H1 (cell line): Measurements from ENCODE around the gene OSCAR. TPM values are rescaled to one million over a fixed set of nuclear protein-coding genes. Genes with fewer than 3 reads are reported as not detected.
A peak's percentile ranks its signal among the peaks of the same experiment; 100 is the strongest.

Experiments used
- CTCF ChIA-PET: fragments of 300-600 bp; sonication (Branson Sonifier 250); formaldehyde crosslinking; loops from one replicate; lab custom pipeline; 2021; ENCODE audit not compliant: partially characterized antibody; lab: Charles Lee
- POLR2A ChIA-PET: fragments of 300-600 bp; sonication (Branson Sonifier 250); formaldehyde crosslinking; loops from one replicate; lab custom pipeline; 2021; ENCODE audit warnings: inconsistent platforms; ENCODE audit not compliant: partially characterized antibody; lab: Charles Lee
- DNase-seq, 2 experiments: peaks; one replicate each; pipeline versions ENCODE4 v3.0.0 to v3.0.0-alpha.2; 2010 to 2022; ENCODE audit warnings: low spot score in 2 of 2, low read depth in 1 of 2, mixed read lengths in 1 of 2
- FAIRE-seq: peaks from 2 replicates; lab custom pipeline; 2011; peaks lifted over from hg19 to GRCh38; lab: Jason Lieb, UNC
- H2AFZ ChIP-seq: 2 replicates; pipeline ENCODE4 v1.8.1; 2012; ENCODE audit warnings: low read length, inconsistent platforms
- H2AK5ac ChIP-seq: 2 replicates; pipeline ENCODE4 v1.6.1; 2013; ENCODE audit warnings: low read depth, low read length
- H2BK120ac ChIP-seq: replicated peaks from 2 replicates; pipeline ENCODE3; 2013; ENCODE audit warnings: low read depth, low read length, inconsistent platforms
- H2BK12ac ChIP-seq: 2 replicates; pipeline ENCODE4 v1.6.1; 2013; ENCODE audit warnings: low read depth, low read length
- H2BK15ac ChIP-seq: 2 replicates; pipeline ENCODE4 v1.6.1; 2013; ENCODE audit warnings: low read length
- H2BK20ac ChIP-seq: 2 replicates; pipeline ENCODE4 v1.6.1; 2013; ENCODE audit warnings: low read length
- H2BK5ac ChIP-seq: 2 replicates; pipeline ENCODE4 v1.6.1; 2013; ENCODE audit warnings: low read depth, low read length
- H3K14ac ChIP-seq: 2 replicates; pipeline ENCODE4 v1.6.1; 2013; ENCODE audit warnings: inconsistent platforms; ENCODE audit not compliant: insufficient read length
- H3K18ac ChIP-seq: 2 replicates; pipeline ENCODE4 v1.6.1; 2013; ENCODE audit warnings: low read length; ENCODE audit errors: extremely low read depth
- H3K23ac ChIP-seq: 2 replicates; pipeline ENCODE4 v1.6.1; 2013; ENCODE audit warnings: inconsistent platforms; ENCODE audit not compliant: insufficient read length
- H3K23me2 ChIP-seq: 2 replicates; pipeline ENCODE4 v1.6.1; 2013; ENCODE audit warnings: low read depth, low read length
- H3K27ac ChIP-seq: 2 replicates; pipeline ENCODE4 v1.6.1; 2011; ENCODE audit warnings: low read depth, low read length, inconsistent platforms
- H3K27me3 ChIP-seq, 4 experiments: replicated peaks in 1 of 4; 1 replicate in 1 of 4; 2 replicates in 3 of 4; pipeline versions ENCODE4 v1.6.1 to v1.8.1; 2011 to 2013; ENCODE audit warnings: low read length in 3 of 4, mild to moderate bottlenecking in 3 of 4, inconsistent platforms in 2 of 4, mixed read lengths in 2 of 4, moderate library complexity in 1 of 4; ENCODE audit not compliant: control insufficient read depth in 3 of 4, insufficient read depth in 3 of 4; ENCODE audit errors: extremely low read depth in 1 of 4
- H3K36me3 ChIP-seq, 4 experiments: 2 replicates each; pipeline versions ENCODE4 v1.6.1 to v1.8.1; 2011 to 2013; ENCODE audit warnings: mild to moderate bottlenecking in 4 of 4, low read length in 3 of 4, moderate library complexity in 2 of 4, control low read depth in 1 of 4, inconsistent platforms in 1 of 4; ENCODE audit not compliant: insufficient read depth in 4 of 4, control insufficient read depth in 2 of 4
- H3K4ac ChIP-seq: replicated peaks from 2 replicates; pipeline ENCODE3; 2013; ENCODE audit warnings: low read length, low read depth, mixed read lengths, inconsistent platforms; ENCODE audit not compliant: insufficient read length
- H3K4me1 ChIP-seq, 4 experiments: replicated peaks in 1 of 4; 1 replicate in 1 of 4; 2 replicates in 3 of 4; pipeline versions ENCODE4 v1.6.1 to v1.8.1; 2011 to 2013; ENCODE audit warnings: low read length in 3 of 4, inconsistent platforms in 2 of 4, mixed read lengths in 1 of 4; ENCODE audit not compliant: insufficient read depth in 4 of 4, control insufficient read depth in 3 of 4
- H3K4me2 ChIP-seq, 2 experiments: 2 replicates each; pipeline versions ENCODE4 v1.6.1 to v1.8.1; 2011 to 2013; ENCODE audit warnings: low read depth in 2 of 2, low read length in 2 of 2, control low read depth in 1 of 2, inconsistent platforms in 1 of 2, mild to moderate bottlenecking in 1 of 2; ENCODE audit not compliant: insufficient read depth in 1 of 2
- H3K4me3 ChIP-seq, 4 experiments: fragments of 200-600, 300-600 bp in 1 of 4; sonication (generic), shearing (Covaris generic), sonication (Bioruptor Twin) in 1 of 4; 2 replicates each; pipeline versions ENCODE4 v1.5.1 to v1.8.1; 2011 to 2016; ENCODE audit warnings: low read length in 4 of 4, low read depth in 3 of 4, control low read depth in 2 of 4, inconsistent platforms in 2 of 4, mild to moderate bottlenecking in 2 of 4, mixed read lengths in 1 of 4, moderate library complexity in 1 of 4; ENCODE audit not compliant: insufficient read depth in 2 of 4; ENCODE audit errors: extremely low read depth in 1 of 4
- H3K56ac ChIP-seq: replicated peaks from 2 replicates; pipeline ENCODE3; 2013; ENCODE audit warnings: low read depth, mild to moderate bottlenecking, mixed read lengths, low read length, inconsistent platforms; ENCODE audit not compliant: insufficient read length
- H3K79me1 ChIP-seq: 2 replicates; pipeline ENCODE4 v1.6.1; 2013; ENCODE audit warnings: low read depth, low read length, control low read depth
- H3K79me2 ChIP-seq, 2 experiments: 2 replicates each; pipeline versions ENCODE4 v1.6.1 to v1.8.1; 2012 to 2013; ENCODE audit warnings: low read length in 2 of 2, mild to moderate bottlenecking in 2 of 2, inconsistent platforms in 1 of 2; ENCODE audit not compliant: insufficient read depth in 2 of 2, control insufficient read depth in 1 of 2
- H3K9ac ChIP-seq, 4 experiments: replicated peaks in 1 of 4; 1 replicate in 1 of 4; 2 replicates in 3 of 4; pipeline versions ENCODE4 v1.6.1 to v1.8.1; 2011 to 2013; ENCODE audit warnings: low read depth in 3 of 4, low read length in 3 of 4, control low read depth in 2 of 4, mild to moderate bottlenecking in 2 of 4, moderate library complexity in 2 of 4, inconsistent platforms in 1 of 4; ENCODE audit errors: extremely low read depth in 1 of 4
- H3K9me3 ChIP-seq, 2 experiments: 2 replicates each; pipeline versions ENCODE4 v1.6.1 to v1.8.1; 2012 to 2013; ENCODE audit warnings: mild to moderate bottlenecking in 2 of 2, moderate library complexity in 2 of 2, control low read depth in 1 of 2, inconsistent platforms in 1 of 2, low read depth in 1 of 2, low read length in 1 of 2, mixed read lengths in 1 of 2; ENCODE audit not compliant: insufficient read depth in 2 of 2
- H4K20me1 ChIP-seq, 2 experiments: replicated peaks in 1 of 2; 2 replicates each; pipeline versions ENCODE3 to v1.8.1; 2011 to 2013; ENCODE audit warnings: inconsistent platforms in 2 of 2, low read length in 2 of 2, mild to moderate bottlenecking in 1 of 2; ENCODE audit not compliant: insufficient read depth in 2 of 2, control insufficient read depth in 1 of 2
- H4K5ac ChIP-seq: 2 replicates; pipeline ENCODE4 v1.6.1; 2013; ENCODE audit warnings: low read length, low read depth, mixed read lengths, inconsistent platforms; ENCODE audit not compliant: insufficient read length
- H4K8ac ChIP-seq: 2 replicates; pipeline ENCODE4 v1.8.0; 2013; ENCODE audit warnings: mild to moderate bottlenecking, moderate library complexity, low read length, inconsistent platforms; ENCODE audit not compliant: insufficient read depth; ENCODE audit errors: extremely low read depth
- H4K91ac ChIP-seq: replicated peaks from 2 replicates; pipeline ENCODE3; 2013; ENCODE audit warnings: low read length, mixed read lengths, inconsistent platforms; ENCODE audit not compliant: insufficient read length
- BACH1 ChIP-seq: IDR thresholded peaks from 2 replicates; pipeline ENCODE4 v1.6.1; 2012; ENCODE audit warnings: low read length, improper control_type of control experiment
- CHD1 ChIP-seq: IDR thresholded peaks from 2 replicates; pipeline ENCODE4 v1.6.1; 2012; ENCODE audit warnings: low read depth, low read length, improper control_type of control experiment
- GTF2F1 ChIP-seq: IDR thresholded peaks from 2 replicates; pipeline ENCODE4 v1.6.1; 2012; ENCODE audit warnings: low read depth, low read length, improper control_type of control experiment, borderline replicate concordance
- HDAC2 ChIP-seq, 2 experiments: fragments of 300-600 bp in 1 of 2; sonication (generic) in 1 of 2; IDR thresholded peaks; 2 replicates each; pipeline ENCODE4 v1.6.1; 2011 to 2012; ENCODE audit warnings: low read depth in 2 of 2, low read length in 2 of 2, mild to moderate bottlenecking in 2 of 2, moderate library complexity in 2 of 2, borderline replicate concordance in 1 of 2, inconsistent platforms in 1 of 2
- HDAC6 ChIP-seq: IDR thresholded peaks from one replicate; pipeline ENCODE4 v1.7.1; 2012; ENCODE audit warnings: low read depth, mild to moderate bottlenecking, inconsistent platforms, low read length, moderate library complexity
- PHF8 ChIP-seq: fragments of 200-600 bp; sonication (generic); conservative IDR thresholded peaks from 2 replicates; pipeline ENCODE4 v1.7.1; 2012; ENCODE audit warnings: low read depth, mild to moderate bottlenecking, inconsistent platforms, low read length, moderate library complexity
- POLR2A ChIP-seq, 2 experiments: IDR thresholded peaks; 1 replicate in 1 of 2; 2 replicates in 1 of 2; pipeline ENCODE4 v1.6.1; 2011; ENCODE audit warnings: low read depth in 2 of 2, low read length in 2 of 2, mild to moderate bottlenecking in 2 of 2; ENCODE audit errors: control extremely low read depth in 1 of 2
- POLR2AphosphoS5 ChIP-seq: IDR thresholded peaks from 2 replicates; pipeline ENCODE4 v1.6.1; 2011; ENCODE audit warnings: low read depth, low read length
- TAF1 ChIP-seq: IDR thresholded peaks from 2 replicates; pipeline ENCODE4 v1.6.1; 2011; ENCODE audit warnings: mild to moderate bottlenecking, low read depth, low read length
- TAF7 ChIP-seq: optimal IDR thresholded peaks from 2 replicates; pipeline ENCODE3; 2011; ENCODE audit warnings: low read depth, mild to moderate bottlenecking, inconsistent platforms, low read length, moderate library complexity, borderline replicate concordance
- TBP ChIP-seq: IDR thresholded peaks from 2 replicates; pipeline ENCODE4 v1.6.1; 2011; ENCODE audit warnings: low read depth, low read length, improper control_type of control experiment
- YY1 ChIP-seq: IDR thresholded peaks from 2 replicates; pipeline ENCODE4 v1.6.1; 2011; ENCODE audit warnings: low read depth, mild to moderate bottlenecking, low read length
- WGBS, 2 experiments: shearing (Covaris generic) in 1 of 2; methylation state at CpG; one replicate each; pipeline versions ENCODE4 v1.1.6 to v1.1.7; 2013 to 2015; ENCODE audit warnings: low lambda C conversion rate in 2 of 2, mixed read lengths in 2 of 2, inconsistent platforms in 1 of 2, low coverage in 1 of 2, missing lambda C conversion rate in 1 of 2; ENCODE audit not compliant: insufficient replicate concordance in 2 of 2, insufficient coverage in 1 of 2, insufficient read length in 1 of 2; ENCODE audit errors: extremely low coverage in 1 of 2, missing lambda C conversion rate in 1 of 2; 5-methylcytosine and 5-hydroxymethylcytosine counted together
- polyA plus RNA-seq, 7 experiments: library from polyadenylated mRNA; depleted of rRNA in 3 of 7; stranded (reverse) in 5 of 7; unstranded in 2 of 7; fragments of >200 nt in 5 of 7; fragments of 200-250 nt in 2 of 7; gene quantifications; 1 replicate in 5 of 7; 2 replicates in 1 of 7; 4 replicates in 1 of 7; pipeline versions ENCODE4 v1.2.1 to v1.2.3, GENCODE V29; 2011 to 2013; ENCODE audit warnings: missing spikeins in 2 of 7, mixed read lengths in 2 of 7
- total RNA-seq: library from RNA; stranded (reverse); fragmentation: NEBNext Ultra II Directional; extraction: Animal tissue kit (Norgen Biotek cat#: 25700); gene quantifications from 2 replicates; pipeline ENCODE4 v1.2.1, GENCODE V29; 2021

Gene OSCAR
- total and polyA plus RNA-seq, 2 of the 8 experiments (the other 6 are each of a cell fraction or from before 2014, with no cell fraction given) = 1.1 TPM

DNA sequence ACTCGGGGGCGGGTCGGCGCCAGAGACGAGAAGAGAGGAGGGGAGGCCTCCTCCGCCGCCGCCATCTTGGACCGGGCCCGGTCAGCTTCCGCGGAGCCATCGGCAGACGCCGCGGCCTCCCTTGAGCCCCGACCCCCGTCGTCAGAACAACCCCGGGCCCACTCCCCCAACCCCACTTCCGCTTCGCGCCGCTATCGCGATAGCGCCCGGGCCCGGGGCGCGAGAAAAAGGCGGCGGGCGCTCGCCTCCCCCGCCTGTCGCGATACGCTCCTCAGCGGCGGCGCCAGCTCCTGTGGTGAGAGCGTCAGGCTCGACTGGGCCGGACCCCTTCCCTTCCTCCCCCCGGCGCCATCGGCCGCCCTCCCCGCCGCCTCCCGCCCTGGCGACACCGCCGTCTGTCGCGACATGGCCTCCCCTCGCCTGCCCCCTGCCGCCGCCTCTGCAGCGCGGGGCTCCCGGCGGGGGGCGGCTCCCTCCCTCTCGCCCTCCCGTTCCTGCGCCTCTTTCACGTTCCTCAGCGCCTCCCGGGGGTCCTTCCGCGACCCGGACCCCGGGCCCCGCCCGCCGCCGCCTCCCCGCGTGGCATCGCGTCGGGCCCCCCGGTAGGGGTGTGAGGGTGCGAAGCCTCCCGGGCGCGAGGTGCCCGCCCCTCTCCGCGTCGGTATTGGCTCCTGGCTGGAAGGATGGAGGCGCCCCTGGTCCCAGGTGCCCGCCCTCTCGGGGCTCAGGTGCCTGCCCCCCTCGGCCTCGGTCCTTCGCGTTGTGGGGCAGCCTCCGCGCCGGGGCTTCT lies 37.3 kb upstream of the OSCAR start, which contains the start of gene CNOT3:
TSS of gene CNOT3 (plus strand) at position 64 of the 790 bp plus-strand sequence. CDS start 5,217 bp downstream, outside the sequence.
- H3K36me3 ChIP-seq = peaks cover under 1 to 14% (median 8%) of the 10 kb centered on the region in 4 experiments; a peak in 5 of 8 replicates
- peak within 1 kb of the TSS; percentile 63 to 93 (median 86) for H3K9ac ChIP-seq
- no peak for FAIRE-seq
- peaks cover 23% of the 10 kb centered on the region for H3K79me1 ChIP-seq
- peak within 1 kb of the TSS; percentile 95; the same call in 1 of the 2 replicates for H4K8ac ChIP-seq
- no peak within 1 kb of the TSS for H3K4ac ChIP-seq
- ChIA-PET CTCF (interaction anchor here (0.6 to 2.8 kb wide), 8 partner anchors 10 to 317 kb away, joined by 3 to 10 read pairs (median 3); no protein-coding TSS in a partner anchor), POLR2A (interaction anchor here (0.8 to 15.7 kb wide), 24 partner anchors 9 to 270 kb away, joined by 3 to 348 read pairs (median 5); partner anchors contain the start of genes LENG1, MBOAT7, MYADM and NDUFA3)
- no peak within 1 kb of the TSS for H2AK5ac ChIP-seq
- H2BK120ac ChIP-seq = no peak within 1 kb of the TSS
- peak within 1 kb of the TSS; percentile 90 for H3K27ac ChIP-seq
- peaks cover 21 to 39% of the 10 kb centered on the region in 2 experiments for H4K20me1 ChIP-seq
- no peak within 1 kb of the TSS for H4K5ac ChIP-seq
- peaks cover 17% of the 10 kb centered on the region for H3K23me2 ChIP-seq
- peak within 1 kb of the TSS; percentile 66 for H3K56ac ChIP-seq
- peak in 1 of 2 experiments; percentile 67 for DNase-seq
- H3K14ac ChIP-seq = no peak within 1 kb of the TSS
- no peak within 1 kb of the TSS for H4K91ac ChIP-seq
- WGBS, 2 experiments = 3% methylated on average over 18 of the region's 103 CpGs; no CpG with 5 or more reads in 1 of the 2 experiments
- peak within 1 kb of the TSS; percentile 24; the same call in 1 of the 2 replicates for H3K18ac ChIP-seq
- no peak within 1 kb of the TSS for H3K23ac ChIP-seq
- H3K9me3 ChIP-seq = peaks cover 3 to 9% of the 10 kb centered on the region in 2 experiments; a peak in 3 of 4 replicates
- H2BK20ac ChIP-seq = no peak within 1 kb of the TSS
- no peak within 1 kb of the TSS for H2BK12ac ChIP-seq
- peak within 1 kb of the TSS; percentile 85 to 99 for H3K4me2 ChIP-seq
- H3K79me2 ChIP-seq = peaks cover 27 to 50% of the 10 kb centered on the region in 2 experiments
- peaks cover 0 to 26% (median 7%) of the 10 kb centered on the region in 4 experiments; a peak in 5 of 7 replicates for H3K4me1 ChIP-seq
- peak within 1 kb of the TSS; percentile 68 to 84 (median 84) for H3K4me3 ChIP-seq
- no peak within 1 kb of the TSS for H2BK15ac ChIP-seq
- H2BK5ac ChIP-seq = peak within 1 kb of the TSS; percentile 89; the same call in 1 of the 2 replicates
- no peaks in the 10 kb centered on the region for H3K27me3 ChIP-seq
- H2AFZ ChIP-seq = peak within 1 kb of the TSS; percentile 53
- no peak for TF ChIP-seq GTF2F1
- TF ChIP-seq HDAC6 = no peak
- peak; percentile 79; the same call in 1 of the 2 replicates for TF ChIP-seq TBP
- peak; percentile 98 for TF ChIP-seq BACH1
- peak; percentile 95 for TF ChIP-seq PHF8
- peak; percentile 97 for TF ChIP-seq YY1
- TF ChIP-seq HDAC2 (IDR thresholded peaks at IDR 0.05; ENCODE audit: borderline replicate concordance in 1 of 2, low read depth in 2 of 2, low read length in 2 of 2) = no peak
- TF ChIP-seq TAF1 = peak; percentile 90
- TF ChIP-seq CHD1 = peak; percentile 82
- TF ChIP-seq POLR2AphosphoS5 = peak; percentile 91
- peak; percentile 65 for TF ChIP-seq TAF7
- TF ChIP-seq POLR2A (IDR thresholded peaks at IDR 0.05; ENCODE audit: control extremely low read depth in 1 of 2, low read depth in 2 of 2, low read length in 2 of 2) = peak; percentile 89
